Stimulated activated CD4-positive, alpha-beta T cell treated with anti-CD3 and anti-CD28 coated beads, Interleukin-15, amount 100 ng/mL, for 1 hour (primary cell): ENCODE results near the gene ALDH16A1.

Experiments used
- DNase-seq, 2 donors: peaks; one replicate each; pipeline ENCODE4 v3.0.0-alpha.2; 2020; ENCODE audit warnings: low read depth in 1 of 2, low spot score in 1 of 2

The ALDH16A1 gene

DNA sequence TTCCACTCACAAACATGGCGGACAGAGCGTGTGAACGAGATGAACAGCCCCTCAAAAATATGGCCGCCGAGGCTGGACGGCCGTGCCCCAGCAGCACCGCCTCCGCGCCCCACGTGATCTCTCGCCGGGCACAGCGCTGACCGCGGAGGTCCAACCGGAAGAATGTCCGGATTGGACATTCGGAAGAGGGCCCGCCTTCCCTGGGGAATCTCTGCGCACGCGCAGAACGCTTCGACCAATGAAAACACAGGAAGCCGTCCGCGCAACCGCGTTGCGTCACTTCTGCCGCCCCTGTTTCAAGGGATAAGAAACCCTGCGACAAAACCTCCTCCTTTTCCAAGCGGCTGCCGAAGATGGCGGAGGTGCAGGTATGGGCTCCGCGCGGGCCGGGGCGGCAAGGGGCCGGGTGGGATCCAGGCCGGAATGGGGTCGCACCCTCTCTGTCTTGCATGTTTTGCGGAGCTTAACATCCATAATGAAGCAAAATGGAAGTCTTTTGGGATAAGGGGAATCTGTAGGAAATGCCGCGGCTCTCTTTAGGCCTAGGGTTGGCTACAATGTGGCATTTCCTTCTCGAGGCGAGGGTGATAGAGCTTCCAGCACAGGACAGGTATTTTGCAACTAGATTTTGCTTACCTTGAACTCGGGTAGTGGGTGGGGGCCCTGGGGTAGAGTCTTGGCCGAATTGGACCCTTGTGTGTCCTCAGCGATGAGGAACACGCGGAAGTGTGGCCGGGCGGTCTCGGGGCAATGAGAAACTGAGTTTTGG is 34.4 kb downstream of the ALDH16A1 start, which contains the start of gene RPL13A:
TSS of gene RPL13A (plus strand) at position 332 of the 769 bp plus-strand sequence. CDS start at position 354, 22 bp downstream.
- peak; percentile 98 to 99 for DNase-seq

DNA sequence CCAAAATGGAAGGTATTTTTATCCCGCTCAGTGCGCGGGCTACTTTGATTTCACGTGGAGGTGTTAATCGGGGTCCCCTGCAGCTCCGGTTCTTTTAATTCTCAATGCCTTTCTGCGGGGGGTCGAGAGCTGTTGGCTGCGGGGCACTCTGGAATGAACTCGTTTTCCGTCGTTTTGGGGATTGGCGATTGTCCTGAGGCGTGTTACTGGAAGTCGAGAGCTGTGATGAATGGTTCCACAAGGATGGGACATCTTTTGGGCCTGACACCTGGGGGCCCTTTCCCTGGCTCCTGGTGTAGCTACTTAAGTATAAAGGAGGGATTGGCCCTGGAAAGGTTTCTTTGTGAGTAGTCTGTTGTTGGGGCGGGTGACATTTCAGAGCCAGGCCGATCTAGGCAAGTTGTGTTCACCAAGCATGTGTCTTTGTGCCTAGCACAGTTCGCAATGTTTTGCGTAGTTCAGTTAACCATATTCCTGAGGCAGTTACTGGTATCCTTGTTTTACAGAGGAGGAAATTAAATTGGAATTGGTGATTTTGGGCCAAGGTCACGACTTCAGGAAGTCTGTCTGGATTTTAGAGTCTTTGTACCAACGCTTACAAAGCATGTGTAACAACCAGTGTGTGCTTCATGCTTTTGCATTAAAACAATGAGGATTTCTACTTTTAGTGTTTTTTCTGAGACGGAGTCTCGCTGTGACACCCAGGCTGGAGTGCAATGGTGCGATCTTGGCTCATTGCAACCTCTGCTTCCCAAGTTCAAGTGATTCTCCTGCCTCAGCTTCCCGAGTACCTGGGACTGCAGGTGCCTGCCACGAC is 35.2 kb downstream of the ALDH16A1 start:
- no peak for DNase-seq

DNA sequence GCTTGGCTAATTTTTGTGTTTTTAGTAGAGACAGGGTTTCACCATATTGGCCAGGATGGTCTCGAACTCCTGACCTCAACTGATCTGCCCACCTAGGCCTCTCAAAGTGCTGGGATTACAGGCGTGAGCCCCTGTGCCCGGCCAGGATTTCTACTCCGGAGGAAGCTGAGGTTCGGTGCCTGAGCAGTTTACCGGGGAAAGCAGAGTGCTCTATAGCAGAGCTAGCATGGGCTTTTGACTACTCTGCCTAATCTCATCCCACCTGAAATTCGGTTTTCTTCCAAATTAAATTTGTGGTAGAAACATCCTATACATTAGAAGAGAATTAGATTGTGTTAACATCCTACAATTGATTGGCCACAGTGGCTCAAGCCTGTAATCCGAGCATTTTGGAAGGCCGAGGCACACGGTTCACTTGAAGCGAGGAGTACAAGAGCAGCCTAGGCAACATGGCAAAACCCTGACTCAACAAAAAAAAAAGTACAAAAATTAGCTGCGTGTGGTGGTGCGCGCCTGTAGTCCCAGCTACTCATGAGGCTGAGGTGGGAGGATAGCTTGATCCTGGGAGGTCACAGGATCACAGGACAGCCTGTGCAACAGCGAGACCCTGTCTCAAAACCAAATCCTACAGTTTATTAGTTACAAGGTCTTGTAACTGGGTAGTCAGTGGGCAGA is 36.0 kb downstream of the ALDH16A1 start:
- no peak for DNase-seq

DNA sequence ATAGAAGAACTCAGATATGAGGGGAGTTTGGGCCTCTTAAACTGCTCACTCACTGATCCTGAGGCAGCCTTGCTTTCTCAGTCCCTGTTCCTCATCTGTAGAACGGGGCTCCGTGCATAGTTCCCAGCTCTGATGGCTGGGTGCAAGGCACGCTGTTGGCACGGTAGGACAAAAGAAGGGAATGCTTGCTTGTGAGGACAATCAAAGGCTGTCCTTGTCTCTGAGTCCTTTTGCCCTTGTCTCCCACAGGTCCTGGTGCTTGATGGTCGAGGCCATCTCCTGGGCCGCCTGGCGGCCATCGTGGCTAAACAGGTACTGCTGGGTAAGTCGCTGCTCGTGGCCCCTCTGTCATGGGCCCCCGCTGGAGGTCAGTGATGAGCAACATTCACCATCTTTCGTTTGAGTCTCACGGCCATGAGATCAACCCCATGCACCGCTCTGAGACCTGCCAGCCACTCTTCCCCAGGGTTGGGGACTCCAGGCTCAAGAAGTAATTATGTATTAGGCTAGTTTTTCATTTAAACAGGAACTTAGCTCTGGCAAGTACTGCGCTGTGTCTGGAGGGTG is 36.7 kb downstream of the ALDH16A1 start:
- DNase-seq, result no peak

DNA sequence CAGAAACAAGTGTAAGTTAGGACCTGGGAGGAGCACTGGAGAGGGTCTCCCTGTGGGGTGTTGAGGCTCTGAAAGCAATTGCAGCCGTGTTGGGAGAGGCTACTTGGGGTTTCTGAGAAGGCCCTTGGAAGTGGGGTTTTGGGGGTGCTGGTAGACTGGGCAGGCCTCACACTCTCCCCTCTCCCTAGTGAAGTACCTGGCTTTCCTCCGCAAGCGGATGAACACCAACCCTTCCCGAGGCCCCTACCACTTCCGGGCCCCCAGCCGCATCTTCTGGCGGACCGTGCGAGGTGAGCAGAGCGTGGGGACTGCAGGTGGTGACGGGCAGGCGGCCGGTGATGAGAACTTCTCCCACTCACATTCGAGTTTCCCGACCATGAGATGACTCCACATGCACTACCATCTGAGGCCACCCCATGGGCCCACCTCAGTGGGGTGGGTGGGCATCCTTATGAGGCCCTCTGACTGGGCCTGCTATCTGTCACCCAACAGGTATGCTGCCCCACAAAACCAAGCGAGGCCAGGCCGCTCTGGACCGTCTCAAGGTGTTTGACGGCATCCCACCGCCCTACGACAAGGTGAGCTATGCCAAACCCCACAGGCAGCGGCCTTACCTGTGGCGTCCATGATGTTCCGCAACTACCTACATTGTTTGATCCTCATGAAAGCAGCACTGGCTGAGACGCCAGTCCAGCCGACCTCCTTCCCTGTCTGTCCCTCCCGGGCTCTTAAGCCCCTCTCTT is 37.4 kb downstream of the ALDH16A1 start:
- DNase-seq, result no peak

DNA sequence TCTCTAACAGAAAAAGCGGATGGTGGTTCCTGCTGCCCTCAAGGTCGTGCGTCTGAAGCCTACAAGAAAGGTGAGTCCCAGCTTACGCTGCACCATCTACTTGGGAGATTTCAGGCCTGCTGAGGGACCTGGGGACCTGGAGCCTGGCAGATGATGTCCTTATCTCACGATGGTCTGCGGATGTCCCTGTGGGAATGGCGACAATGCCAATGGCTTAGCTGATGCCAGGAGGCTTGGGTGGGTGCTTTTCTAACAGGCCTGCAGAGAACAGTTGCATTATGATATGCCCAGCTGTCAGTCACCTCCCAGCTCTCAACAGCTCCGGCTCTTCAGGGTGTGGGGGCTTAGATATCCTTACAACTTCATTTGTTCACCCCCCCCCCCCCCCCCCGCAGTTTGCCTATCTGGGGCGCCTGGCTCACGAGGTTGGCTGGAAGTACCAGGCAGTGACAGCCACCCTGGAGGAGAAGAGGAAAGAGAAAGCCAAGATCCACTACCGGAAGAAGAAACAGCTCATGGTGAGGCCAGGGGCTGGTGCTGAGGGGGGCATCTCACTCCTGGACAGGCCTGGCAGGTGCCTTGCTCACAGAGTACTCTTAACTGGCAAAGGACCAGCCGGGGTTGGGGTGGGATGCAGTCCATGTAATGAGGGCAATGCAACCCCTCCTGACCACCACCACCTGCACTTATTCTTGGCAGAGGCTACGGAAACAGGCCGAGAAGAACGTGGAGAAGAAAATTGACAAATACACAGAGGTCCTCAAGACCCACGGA is 38.2 kb downstream of the ALDH16A1 start:
- no peak for DNase-seq

DNA sequence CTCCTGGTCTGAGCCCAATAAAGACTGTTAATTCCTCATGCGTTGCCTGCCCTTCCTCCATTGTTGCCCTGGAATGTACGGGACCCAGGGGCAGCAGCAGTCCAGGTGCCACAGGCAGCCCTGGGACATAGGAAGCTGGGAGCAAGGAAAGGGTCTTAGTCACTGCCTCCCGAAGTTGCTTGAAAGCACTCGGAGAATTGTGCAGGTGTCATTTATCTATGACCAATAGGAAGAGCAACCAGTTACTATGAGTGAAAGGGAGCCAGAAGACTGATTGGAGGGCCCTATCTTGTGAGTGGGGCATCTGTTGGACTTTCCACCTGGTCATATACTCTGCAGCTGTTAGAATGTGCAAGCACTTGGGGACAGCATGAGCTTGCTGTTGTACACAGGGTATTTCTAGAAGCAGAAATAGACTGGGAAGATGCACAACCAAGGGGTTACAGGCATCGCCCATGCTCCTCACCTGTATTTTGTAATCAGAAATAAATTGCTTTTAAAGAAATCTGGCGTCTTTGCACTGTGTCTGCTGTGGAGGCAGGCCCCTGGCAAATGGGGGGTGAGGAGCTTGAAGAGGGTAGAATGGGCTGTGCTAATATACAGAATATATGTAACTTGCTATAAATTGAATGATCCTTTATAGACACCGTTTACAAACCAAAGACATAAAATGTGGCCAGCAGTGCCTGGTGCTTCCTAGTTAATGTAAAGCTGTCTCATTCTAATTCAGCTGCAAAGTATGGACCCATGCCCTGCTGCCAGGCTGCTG is 39.0 kb downstream of the ALDH16A1 start:
- DNase-seq, result no peak

DNA sequence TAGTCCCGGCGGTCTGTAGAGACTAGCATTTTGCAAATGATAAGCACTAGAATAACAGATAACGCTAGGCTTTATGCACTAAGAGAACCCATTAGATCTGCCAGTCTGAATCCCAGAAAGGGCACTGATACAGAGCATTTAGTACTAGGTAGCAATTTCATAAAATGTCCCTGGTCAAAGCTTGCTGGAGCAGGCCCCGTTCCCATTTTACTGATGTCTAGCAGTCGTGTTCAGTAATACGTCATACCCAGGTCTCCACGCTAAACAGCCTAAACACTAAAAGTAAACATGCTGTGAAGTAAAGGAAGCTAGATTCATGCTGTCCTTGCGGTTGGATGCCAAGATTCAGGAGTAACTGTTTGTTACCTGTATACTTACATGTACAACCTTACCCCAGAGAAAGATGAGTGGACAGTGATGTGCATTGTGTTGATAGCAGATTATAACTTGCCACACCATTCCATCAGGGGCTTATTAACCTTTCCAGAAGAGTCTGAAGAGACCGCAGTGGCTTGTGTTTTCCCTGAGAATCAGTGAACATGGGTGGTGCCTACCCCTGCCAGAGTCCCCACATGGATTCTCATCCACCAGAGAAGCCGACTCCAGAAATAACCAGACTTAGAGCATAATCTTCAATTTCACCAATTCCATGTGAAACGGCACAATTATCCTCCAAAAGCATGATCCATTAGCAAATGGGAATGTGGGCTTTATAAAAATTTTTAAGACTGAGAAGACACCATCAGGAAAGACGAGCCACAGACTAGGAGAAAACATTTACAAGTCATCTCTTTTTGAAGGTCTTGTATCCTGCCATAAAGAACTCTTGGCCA is 39.8 kb downstream of the ALDH16A1 start:
- DNase-seq, result no peak

DNA sequence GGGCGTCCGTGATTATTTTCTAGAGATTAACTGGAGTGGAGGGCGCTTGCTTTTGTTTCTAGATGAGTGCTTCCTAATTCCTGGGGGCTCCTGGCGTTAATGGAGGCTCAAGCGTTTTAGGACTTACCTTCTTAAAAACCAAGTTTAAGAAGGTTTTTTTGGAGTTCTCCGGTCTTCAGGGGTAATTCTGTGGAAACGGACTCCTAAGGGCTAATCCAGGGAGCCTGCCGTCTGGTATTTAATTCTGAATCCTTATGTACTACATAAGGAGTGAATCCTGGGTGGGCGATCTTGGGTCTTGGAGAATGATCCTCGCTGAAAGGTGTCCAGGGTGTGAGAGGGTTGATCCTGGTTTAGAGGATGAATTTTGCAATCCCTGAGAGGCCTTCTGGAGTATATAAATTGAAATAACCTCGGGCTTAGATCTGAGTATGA is 43.6 kb downstream of the ALDH16A1 start:
- DNase-seq, result no peak

DNA sequence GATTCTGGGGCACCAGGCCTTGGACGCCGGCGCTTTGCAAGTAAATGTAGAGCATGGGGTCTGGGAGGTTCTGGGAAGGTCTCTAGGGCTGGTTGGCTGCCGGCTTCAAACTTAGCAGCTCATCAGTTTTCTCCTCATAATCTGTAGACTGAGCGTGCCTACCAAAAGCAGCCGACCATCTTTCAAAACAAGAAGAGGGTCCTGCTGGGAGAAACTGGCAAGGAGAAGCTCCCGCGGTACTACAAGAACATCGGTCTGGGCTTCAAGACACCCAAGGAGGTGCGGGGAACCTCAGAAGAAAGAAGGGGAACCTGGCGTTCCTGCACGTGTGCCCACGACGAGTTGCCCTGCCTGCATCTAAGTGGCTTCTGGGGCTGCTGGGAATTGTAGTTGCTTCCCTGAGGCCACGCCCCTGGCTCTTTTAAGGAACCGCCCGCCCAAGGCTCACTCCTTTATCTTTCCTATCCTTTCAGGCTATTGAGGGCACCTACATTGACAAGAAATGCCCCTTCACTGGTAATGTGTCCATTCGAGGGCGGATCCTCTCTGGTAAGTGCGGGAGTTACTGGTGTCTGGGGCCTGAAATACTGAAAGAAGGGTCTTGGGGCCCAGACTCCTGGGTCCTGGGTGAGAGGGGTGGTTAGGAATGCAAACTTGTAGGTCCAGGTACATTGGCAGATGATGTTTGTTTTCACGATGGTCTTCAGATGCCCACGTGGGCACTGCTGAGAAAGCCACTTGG is 44.2 kb downstream of the ALDH16A1 start:
- DNase-seq, result peak; percentile 49 to 59

DNA sequence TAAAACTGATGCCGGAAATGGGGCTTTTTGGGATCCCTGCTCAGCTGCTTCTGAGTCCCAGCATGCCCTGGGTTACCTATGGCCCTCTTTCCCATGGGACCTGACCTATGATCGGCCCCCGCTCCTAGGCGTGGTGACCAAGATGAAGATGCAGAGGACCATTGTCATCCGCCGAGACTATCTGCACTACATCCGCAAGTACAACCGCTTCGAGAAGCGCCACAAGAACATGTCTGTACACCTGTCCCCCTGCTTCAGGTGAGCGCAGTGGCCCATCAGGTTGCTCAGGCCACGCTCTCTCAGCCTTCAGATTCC is 44.7 kb downstream of the ALDH16A1 start:
- no peak for DNase-seq

DNA sequence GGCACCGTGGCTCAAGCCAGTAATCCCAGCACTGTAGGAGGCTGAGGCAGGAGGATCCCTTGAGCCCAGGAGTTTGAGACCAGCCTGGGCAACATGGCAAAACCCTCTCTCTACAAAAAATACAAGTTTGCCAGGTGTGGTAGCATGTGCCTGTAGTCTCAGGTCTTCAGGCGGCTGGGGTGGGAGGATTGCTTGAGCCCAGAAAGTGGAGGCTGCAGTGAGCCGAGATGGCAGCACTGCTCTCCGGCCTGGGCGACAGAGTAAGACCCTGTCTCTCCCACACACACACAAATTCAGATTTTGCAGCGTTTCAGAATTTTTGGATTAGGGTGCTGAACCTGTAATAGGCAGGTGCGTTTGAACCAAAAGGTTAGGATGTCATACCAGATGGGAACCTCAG is 45.5 kb downstream of the ALDH16A1 start:
- no peak for DNase-seq

DNA sequence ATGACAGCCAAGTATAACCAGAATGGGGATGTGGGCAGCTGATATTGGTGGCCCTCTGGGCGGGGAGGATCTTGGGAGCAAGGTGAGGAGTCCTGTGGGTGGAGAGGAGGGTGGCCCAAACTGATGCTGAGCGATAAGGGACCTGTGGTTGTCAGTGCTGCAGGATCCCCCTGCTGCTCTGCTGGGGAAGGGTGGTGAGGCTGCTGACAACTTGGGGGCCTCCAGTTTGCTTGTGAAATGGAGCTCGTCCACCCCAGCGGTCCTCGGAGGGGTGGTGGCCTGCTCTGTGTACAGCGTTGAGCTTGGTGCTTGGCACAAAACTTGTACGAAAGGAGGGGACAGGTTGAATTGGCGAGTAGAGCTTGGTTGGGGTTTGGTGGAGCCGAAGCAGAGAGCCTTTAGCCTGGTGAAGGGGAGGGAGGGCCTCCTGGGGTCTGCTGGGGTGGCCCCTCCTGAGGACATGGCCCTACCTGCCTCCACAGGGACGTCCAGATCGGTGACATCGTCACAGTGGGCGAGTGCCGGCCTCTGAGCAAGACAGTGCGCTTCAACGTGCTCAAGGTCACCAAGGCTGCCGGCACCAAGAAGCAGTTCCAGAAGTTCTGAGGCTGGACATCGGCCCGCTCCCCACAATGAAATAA is 46.1 kb downstream of the ALDH16A1 start:
- no peak for DNase-seq

DNA sequence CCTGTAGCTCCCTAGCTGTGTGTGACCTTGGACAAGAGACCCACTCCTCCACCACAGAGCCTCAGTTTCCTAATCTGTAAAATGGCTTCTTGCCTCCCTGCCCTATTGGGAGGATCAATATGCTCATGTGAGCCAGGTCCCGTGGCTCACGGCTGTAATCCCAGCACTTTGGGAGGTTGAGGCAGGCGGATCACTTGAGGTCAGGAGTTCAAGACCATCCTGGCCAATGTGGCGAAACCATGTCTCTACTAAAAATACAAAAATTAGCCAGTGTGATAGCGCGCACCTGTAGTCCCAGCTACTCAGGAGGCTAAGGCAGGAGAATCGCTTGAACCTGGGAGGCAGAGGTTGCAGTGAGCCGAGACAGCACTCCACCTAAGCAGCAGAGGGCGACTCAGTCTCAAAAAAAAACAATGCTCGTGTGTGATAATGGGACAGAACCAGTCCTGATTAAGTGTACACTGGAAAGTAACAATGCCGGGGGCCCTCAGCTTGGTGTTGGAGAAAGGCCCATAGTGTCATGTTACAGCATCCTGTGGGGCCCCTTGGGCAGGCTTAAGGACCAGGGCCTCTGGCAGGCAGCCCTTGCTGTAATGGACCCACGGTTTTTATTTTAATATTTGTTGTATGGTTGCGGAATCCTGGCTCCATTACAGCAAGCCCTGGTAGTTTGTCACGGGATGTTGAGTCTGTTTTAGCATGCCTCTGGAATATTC is 50.0 kb downstream of the ALDH16A1 start:
- no peak for DNase-seq

DNA sequence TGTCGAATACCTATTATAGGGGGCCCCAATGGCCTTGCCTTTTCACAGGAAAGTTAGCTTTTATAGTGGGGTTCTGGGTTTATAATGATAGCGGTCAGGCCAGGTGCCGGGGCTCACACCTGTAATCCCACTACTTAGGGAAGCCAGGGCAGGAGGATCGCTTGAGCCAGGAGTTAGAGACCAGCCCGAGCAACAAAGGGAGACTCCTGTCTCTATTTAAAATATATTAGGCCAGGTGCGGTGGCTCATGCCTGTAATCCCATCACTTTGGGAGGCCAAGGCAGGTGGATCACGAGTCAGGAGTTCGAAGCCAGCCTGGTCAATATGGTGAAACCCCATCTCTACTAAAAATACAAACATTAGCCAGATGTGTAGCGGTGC is 50.5 kb downstream of the ALDH16A1 start:
- DNase-seq, result no peak

DNA sequence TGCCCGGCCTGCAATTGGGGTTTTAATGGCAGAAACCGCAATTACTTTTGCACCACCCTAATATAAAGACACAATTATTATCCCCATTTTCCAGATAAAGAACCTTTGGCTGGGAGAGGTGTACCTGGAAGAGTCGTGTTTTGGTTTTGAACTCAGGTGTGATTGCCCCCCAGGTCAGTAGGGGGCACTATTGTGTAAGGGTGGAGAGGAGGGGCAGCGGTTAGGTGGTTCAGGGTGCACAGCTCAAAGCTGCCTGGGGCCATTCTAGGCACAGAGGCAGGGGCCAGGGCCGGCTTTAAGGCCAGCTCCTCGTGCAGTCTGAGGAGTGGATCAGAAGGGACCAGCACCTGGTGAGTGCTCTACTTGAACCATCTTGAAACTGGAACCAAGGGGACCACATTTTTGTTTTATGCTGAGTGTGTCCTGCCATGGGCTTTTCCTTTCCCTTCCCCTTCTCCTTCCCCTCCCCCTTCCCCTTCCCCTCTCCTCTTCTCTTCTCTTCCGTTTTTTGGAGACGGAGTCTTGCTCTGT is 53.6 kb downstream of the ALDH16A1 start:
- DNase-seq, result peak in 1 of 2 donors; percentile 62
